T47D (cell line): ENCODE measurements around the gene SPRED3.

Experiments used
- DNase-seq, 2 experiments: peaks; one replicate each; pipeline versions ENCODE4 v3.0.0 to v3.0.0-alpha.2; 2011 to 2012; ENCODE audit warnings: low read depth in 1 of 2, low spot score in 1 of 2
- JUND ChIP-seq: IDR thresholded peaks from 2 replicates; pipeline ENCODE4 v1.6.1; 2012; ENCODE audit warnings: low read depth
- in situ Hi-C: cut with HindIII; loops from 2 replicates; pipeline ENCODE4 v1.10.0; 2016; ENCODE audit warnings: low sequenced_read_pairs, low pct_unique_long_range_greater_than_20kb

The SPRED3 gene

DNA sequence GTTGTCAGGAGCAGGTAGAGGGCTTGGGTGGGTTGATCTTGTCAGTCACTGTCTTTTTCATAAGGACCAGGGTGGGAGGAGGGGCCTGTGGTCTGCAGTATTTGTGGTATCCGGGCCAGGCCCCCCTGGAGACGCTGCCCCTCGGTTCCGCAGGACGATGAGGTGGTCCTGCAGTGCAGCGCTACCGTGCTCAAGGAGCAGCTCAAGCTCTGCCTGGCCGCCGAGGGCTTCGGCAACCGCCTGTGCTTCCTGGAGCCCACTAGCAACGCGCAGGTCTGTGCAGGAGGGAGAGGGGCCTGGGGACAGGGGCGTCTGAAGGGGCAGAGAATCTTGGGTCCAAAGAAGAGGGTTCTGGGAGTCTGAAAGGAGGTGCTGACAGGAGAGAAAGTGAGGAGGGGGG lies 52.1 kb downstream of the SPRED3 start:
- DNase-seq: no peak
- TF ChIP-seq JUND: no peak
- in situ Hi-C loops: no loop called here

DNA sequence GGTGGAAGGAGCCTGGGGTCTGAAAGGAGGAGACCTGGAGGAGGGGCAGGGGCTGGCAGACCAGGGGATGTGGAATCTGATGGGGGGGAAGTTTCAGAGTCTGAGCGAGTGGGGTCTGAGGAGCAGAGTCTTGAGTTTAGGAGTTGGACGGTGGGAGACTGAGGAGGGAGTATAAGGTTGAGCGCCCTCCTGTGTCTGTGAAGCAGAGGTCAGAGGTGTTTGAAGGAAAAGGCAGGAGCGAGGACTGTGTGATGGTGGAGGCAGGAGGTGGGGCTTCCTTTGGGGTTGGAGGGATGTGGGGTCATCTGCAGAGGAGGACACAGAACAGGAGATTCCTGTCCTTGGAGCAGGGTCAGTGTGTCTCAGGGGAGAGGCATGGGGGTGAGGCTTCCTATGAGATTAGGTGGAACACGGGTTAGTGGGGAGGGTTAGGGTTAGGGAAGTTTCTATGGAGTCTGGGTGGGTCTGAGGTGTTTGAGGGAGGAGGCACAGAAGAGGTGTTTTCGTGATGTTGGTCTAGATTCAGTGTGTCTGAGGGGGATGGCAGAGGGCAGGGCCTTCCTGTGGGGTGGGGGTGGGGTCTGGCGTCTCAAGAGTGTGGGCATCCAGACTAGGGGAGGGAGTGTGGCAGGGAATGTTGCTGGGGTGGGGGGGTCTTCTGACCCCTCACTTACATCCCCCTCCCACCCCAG lies 53.3 kb downstream of the SPRED3 start:
- in situ Hi-C loops: no loop called here
- no peak for TF ChIP-seq JUND
- DNase-seq: no peak

DNA sequence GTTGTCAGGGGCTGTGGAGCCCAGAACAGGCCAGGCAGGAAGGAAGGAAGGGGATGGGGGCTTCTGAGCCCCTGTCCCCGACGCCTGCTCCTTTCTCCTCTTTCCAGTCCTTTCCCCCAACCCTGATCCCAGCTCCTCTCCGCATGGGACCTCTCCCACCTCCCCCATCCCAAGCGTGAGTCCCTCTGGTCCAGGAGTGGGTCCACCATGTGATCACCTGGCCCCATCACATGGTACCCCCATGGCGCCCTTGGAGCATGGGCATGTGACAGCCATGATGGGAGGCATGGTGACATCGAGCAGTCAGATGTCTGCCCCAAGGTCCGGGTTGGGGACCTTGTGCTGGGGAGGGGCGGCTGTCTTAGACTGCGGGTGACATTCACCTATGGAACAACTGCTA lies 54.2 kb downstream of the SPRED3 start:
- DNase-seq: no peak
- in situ Hi-C loops: no loop called here
- no peak for TF ChIP-seq JUND

DNA sequence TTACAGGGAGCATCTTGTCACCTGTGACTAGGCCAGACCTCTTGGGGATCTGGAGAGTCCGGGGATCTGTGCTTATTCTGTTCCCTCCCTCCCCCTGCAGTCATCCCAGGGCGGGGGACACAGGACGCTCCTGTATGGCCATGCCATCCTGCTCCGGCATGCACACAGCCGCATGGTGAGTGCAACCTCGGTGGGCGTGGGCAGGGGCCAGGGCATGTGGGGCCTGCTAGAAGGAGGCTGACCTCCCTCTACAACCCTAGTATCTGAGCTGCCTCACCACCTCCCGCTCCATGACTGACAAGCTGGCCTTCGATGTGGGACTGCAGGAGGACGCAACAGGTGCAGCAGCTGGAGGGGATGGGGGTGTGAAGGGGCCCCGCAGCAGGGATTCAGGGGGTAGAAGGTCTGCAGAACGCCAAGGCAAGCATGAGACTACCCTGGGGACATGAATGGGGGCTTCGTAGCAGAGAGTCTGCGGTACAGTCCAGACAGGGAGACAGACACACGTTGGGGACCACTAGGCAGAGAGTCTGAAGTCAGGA lies 55.0 kb downstream of the SPRED3 start:
- no peak for TF ChIP-seq JUND
- in situ Hi-C loops: no loop called here
- DNase-seq: no peak

DNA sequence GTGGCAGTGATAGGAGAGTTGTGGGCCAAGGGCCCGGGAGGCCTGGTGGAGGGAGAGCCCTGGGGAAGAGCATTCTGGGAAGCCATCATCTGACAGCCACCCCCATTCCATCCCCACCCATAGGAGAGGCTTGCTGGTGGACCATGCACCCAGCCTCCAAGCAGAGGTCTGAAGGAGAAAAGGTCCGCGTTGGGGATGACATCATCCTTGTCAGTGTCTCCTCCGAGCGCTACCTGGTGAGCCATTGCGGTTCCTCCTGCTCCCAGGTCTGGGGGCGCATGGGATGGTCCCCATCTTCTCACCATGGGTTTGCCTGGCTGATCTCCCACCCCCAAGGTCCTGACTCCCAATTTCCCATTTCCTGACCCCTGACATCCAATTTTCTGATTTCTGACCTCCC lies 55.5 kb downstream of the SPRED3 start:
- in situ Hi-C loops: no loop called here
- no peak for DNase-seq
- no peak for TF ChIP-seq JUND

DNA sequence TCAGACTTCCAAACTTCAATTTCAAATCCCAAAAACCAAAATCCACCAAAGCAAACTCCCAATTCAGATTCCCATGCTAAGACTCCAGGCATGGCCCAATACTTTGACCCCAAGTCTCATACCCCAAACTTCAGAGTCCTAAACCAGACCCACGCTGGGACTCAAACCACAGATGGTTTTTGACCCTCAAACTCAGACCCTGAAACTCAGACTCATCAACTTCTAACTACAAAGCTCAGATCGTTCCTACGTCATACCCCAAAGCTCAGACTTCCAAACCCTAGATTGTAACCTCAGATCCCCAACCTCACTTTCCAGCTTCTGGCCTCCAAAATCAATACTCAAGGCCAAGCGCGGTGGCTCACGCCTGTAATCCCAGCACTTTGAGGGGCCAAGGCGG lies 56.9 kb downstream of the SPRED3 start:
- in situ Hi-C loops: no loop called here
- no peak for DNase-seq
- TF ChIP-seq JUND: no peak

DNA sequence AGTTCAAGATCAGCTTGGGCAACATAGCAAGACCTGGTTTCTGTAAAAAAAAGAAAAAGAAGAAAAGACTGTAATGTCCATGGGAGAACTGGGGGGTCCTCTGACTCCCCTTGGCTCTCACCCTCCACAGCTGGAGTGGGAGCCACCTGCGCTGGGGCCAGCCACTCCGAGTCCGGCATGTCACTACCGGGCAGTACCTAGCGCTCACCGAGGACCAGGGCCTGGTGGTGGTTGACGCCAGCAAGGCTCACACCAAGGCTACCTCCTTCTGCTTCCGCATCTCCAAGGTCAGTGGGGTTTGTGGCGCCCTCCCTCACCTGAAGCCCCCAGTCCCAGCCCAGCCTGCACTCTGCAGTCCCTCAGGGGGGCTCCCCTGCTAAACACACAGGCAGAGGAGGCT lies 59.7 kb downstream of the SPRED3 start:
- in situ Hi-C loops: no loop called here
- TF ChIP-seq JUND: no peak
- DNase-seq: no peak
